HL-60 (cell line): ENCODE results near the gene EMILIN1.

Experiments
- POLR2AphosphoS5 ChIP-seq: IDR thresholded peaks from 2 replicates; pipeline ENCODE4 v1.6.1; 2012; ENCODE audit warnings: low read depth
- SPI1 ChIP-seq: IDR thresholded peaks from 2 replicates; pipeline ENCODE4 v1.6.1; 2012; ENCODE audit warnings: low read depth, mild to moderate bottlenecking, borderline replicate concordance
- TF ChIP-seq, protein P1 (sequence below): IDR thresholded peaks from one replicate; pipeline ENCODE4 v1.5.1; 2011; ENCODE audit warnings: low read length, control low read depth, inconsistent platforms; ENCODE audit not compliant: insufficient read depth
- TF ChIP-seq, protein P2 (sequence below): IDR thresholded peaks from 2 replicates; pipeline ENCODE4 v1.6.1; 2012; ENCODE audit warnings: low read depth; ENCODE audit not compliant: insufficient replicate concordance

DNA sequence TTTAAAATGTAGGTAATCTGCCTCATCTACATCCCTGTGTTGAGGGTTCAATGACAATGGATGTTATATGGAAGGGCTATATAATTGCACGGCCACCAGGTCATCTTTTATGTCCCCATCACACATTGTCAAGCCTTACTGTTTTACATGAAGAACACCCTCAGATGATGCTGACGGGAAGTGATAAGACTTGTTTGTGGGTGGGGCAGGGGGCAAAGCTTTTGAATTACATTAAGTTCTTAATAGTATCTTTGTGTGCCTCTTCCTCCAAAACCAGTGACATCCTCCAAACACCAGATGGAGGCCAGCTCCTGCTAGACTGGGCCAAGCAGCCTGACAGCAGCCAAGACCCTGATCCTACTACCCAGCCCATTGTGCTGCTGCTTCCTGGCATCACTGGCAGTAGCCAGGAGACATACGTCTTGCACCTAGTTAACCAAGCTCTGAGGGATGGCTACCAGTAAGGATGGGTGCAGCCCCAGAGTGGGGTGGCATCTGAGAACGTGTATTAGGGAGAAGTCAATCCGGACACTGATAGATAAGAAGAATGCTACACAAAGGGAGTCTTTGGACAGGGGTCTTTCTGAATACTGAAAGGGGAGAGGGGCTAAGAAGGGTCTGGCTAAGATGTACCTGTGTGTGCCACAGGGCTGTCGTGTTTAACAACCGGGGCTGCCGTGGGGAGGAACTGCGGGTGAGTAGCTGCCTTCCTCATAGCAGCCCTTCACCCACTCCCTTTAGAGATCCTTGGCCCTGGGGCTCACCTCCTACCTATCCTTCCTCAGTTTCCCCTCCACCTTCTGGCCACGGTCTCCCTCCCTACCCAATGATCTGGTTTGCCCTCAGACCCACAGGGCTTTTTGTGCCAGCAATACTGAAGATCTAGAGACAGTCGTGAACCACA, 50.5 kb downstream of the EMILIN1 start:
- TF ChIP-seq, protein P1, sequence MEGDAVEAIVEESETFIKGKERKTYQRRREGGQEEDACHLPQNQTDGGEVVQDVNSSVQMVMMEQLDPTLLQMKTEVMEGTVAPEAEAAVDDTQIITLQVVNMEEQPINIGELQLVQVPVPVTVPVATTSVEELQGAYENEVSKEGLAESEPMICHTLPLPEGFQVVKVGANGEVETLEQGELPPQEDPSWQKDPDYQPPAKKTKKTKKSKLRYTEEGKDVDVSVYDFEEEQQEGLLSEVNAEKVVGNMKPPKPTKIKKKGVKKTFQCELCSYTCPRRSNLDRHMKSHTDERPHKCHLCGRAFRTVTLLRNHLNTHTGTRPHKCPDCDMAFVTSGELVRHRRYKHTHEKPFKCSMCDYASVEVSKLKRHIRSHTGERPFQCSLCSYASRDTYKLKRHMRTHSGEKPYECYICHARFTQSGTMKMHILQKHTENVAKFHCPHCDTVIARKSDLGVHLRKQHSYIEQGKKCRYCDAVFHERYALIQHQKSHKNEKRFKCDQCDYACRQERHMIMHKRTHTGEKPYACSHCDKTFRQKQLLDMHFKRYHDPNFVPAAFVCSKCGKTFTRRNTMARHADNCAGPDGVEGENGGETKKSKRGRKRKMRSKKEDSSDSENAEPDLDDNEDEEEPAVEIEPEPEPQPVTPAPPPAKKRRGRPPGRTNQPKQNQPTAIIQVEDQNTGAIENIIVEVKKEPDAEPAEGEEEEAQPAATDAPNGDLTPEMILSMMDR = no peak
- peak; percentile 34; the same call in 1 of the 2 replicates for TF ChIP-seq POLR2AphosphoS5
- TF ChIP-seq, protein P2, sequence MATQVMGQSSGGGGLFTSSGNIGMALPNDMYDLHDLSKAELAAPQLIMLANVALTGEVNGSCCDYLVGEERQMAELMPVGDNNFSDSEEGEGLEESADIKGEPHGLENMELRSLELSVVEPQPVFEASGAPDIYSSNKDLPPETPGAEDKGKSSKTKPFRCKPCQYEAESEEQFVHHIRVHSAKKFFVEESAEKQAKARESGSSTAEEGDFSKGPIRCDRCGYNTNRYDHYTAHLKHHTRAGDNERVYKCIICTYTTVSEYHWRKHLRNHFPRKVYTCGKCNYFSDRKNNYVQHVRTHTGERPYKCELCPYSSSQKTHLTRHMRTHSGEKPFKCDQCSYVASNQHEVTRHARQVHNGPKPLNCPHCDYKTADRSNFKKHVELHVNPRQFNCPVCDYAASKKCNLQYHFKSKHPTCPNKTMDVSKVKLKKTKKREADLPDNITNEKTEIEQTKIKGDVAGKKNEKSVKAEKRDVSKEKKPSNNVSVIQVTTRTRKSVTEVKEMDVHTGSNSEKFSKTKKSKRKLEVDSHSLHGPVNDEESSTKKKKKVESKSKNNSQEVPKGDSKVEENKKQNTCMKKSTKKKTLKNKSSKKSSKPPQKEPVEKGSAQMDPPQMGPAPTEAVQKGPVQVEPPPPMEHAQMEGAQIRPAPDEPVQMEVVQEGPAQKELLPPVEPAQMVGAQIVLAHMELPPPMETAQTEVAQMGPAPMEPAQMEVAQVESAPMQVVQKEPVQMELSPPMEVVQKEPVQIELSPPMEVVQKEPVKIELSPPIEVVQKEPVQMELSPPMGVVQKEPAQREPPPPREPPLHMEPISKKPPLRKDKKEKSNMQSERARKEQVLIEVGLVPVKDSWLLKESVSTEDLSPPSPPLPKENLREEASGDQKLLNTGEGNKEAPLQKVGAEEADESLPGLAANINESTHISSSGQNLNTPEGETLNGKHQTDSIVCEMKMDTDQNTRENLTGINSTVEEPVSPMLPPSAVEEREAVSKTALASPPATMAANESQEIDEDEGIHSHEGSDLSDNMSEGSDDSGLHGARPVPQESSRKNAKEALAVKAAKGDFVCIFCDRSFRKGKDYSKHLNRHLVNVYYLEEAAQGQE = no peak
- TF ChIP-seq SPI1 = no peak
